Hepatocyte (in vitro differentiated cells): Measurements from ENCODE around the gene GLS2. TPM values are rescaled to one million over a fixed set of nuclear protein-coding genes. Genes with fewer than 3 reads are reported as not detected.

Experiments
- DNase-seq: peaks from one replicate; pipeline ENCODE4 v3.0.0-alpha.2; 2016; ENCODE audit warnings: low spot score
- H2AFZ ChIP-seq: fragments of 200-600 bp; sonication (generic); 2 replicates; pipeline ENCODE4 v1.6.0; 2016; ENCODE audit warnings: antibody characterized with exemption, mild to moderate bottlenecking
- H3K27ac ChIP-seq: fragments of 200-600 bp; sonication (generic); 2 replicates; pipeline ENCODE4 v1.5.1; 2016; ENCODE audit warnings: mild to moderate bottlenecking
- H3K27me3 ChIP-seq: fragments of 200-600 bp; sonication (generic); 2 replicates; pipeline ENCODE4 v1.6.1; 2016
- H3K36me3 ChIP-seq: fragments of 200-600 bp; sonication (generic); replicated peaks from 2 replicates; pipeline ENCODE4 v1.5.1; 2016; ENCODE audit warnings: low read depth; ENCODE audit not compliant: insufficient read depth
- H3K4me1 ChIP-seq: fragments of 200-600 bp; sonication (generic); 2 replicates; pipeline ENCODE4 v1.5.1; 2016; ENCODE audit warnings: mild to moderate bottlenecking, moderate library complexity; ENCODE audit not compliant: insufficient read depth
- H3K4me2 ChIP-seq: fragments of 200-600 bp; sonication (generic); 2 replicates; pipeline ENCODE4 v1.6.0; 2016
- H3K4me3 ChIP-seq: fragments of 200-600 bp; sonication (generic); 2 replicates; pipeline ENCODE4 v1.5.1; 2016; ENCODE audit warnings: mild to moderate bottlenecking
- H3K79me2 ChIP-seq: fragments of 200-600 bp; sonication (generic); 2 replicates; pipeline ENCODE4 v1.6.0; 2017; ENCODE audit warnings: mild to moderate bottlenecking
- H3K9me2 ChIP-seq: fragments of 200-600 bp; sonication (generic); replicated peaks from 2 replicates; pipeline ENCODE4 v1.6.0; 2017; ENCODE audit warnings: mild to moderate bottlenecking; ENCODE audit not compliant: insufficient read depth
- H3K9me3 ChIP-seq: fragments of 200-600 bp; sonication (generic); 2 replicates; pipeline ENCODE4 v1.5.1; 2016; ENCODE audit warnings: low read depth, mild to moderate bottlenecking
- H4K20me1 ChIP-seq: fragments of 200-600 bp; sonication (generic); 2 replicates; pipeline ENCODE4 v1.6.0; 2016; ENCODE audit warnings: mild to moderate bottlenecking; ENCODE audit not compliant: insufficient read depth, poor library complexity, severe bottlenecking
- CTCF ChIP-seq: fragments of 200-600 bp; sonication (generic); IDR thresholded peaks from 2 replicates; pipeline ENCODE4 v1.5.1; 2016; ENCODE audit warnings: antibody characterized with exemption, mild to moderate bottlenecking; ENCODE audit not compliant: poor library complexity
- EZH2 ChIP-seq: fragments of 200-600 bp; sonication (generic); IDR thresholded peaks from 2 replicates; pipeline ENCODE4 v1.6.1; 2016; ENCODE audit warnings: antibody characterized with exemption, mild to moderate bottlenecking, borderline replicate concordance
- EZH2phosphoT487 ChIP-seq: fragments of 200-600 bp; sonication (generic); IDR thresholded peaks from one replicate; pipeline ENCODE4 v1.6.1; 2018; ENCODE audit warnings: antibody characterized with exemption, mild to moderate bottlenecking, low read depth, moderate library complexity; ENCODE audit not compliant: unreplicated experiment, severe bottlenecking
- WGBS: methylation state at CpG from one replicate; pipeline ENCODE4 v1.1.6; 2016; ENCODE audit warnings: low lambda C conversion rate; ENCODE audit errors: missing lambda C conversion rate; 5-methylcytosine and 5-hydroxymethylcytosine counted together
- polyA plus RNA-seq: library from polyadenylated mRNA; unstranded; fragments of >200 nt; fragmentation: Nextera tagmentation; extraction: Ambion mirVana; gene quantifications from 2 replicates; pipeline ENCODE4 v1.2.1, GENCODE V29; 2016
- total RNA-seq: library from RNA; depleted of rRNA; stranded (reverse); fragments of >200 nt; gene quantifications from 2 replicates; pipeline ENCODE4 v1.2.3, GENCODE V29; 2014

GLS2 gene
- total and polyA plus RNA-seq, 2 experiments from 2014 or later = 3.5 to 6.4 TPM

- DNase-seq = no peak
- TF ChIP-seq CTCF (no peak), EZH2phosphoT487 (no peak), EZH2 (no peak)
- H4K20me1 ChIP-seq = no peaks in the 10 kb centered on the region
- no peaks in the 10 kb centered on the region for H3K79me2 ChIP-seq
- H3K4me3 ChIP-seq = no peak within 1 kb of the TSS
- peaks cover 6% of the 10 kb centered on the region for H3K4me1 ChIP-seq
- no peaks in the 10 kb centered on the region for H3K27me3 ChIP-seq
- no peaks in the 10 kb centered on the region for H3K9me3 ChIP-seq
- no peaks in the 10 kb centered on the region for H3K36me3 ChIP-seq
- H3K9me2 ChIP-seq = no peaks in the 10 kb centered on the region
- H3K27ac ChIP-seq = no peak within 1 kb of the TSS
- H2AFZ ChIP-seq = no peak within 1 kb of the TSS
- WGBS = 84% methylated on average over 5 of the region's 5 CpGs
- H3K4me2 ChIP-seq = no peak within 1 kb of the TSS
Measured at GRCh38 chr12:56454557-56454956, 33.4 kb downstream of the GLS2 start, which contains the start of gene MIP. Gene MIP, minus strand, starts transcription at chr12:56454657. Its CDS starts 44 bp downstream, at chr12:56454613.

GRCh38 chr12:56451147-56451546, 36.8 kb downstream of the GLS2 start:
- Histone ChIP-seq H3K4me2 (no peak overlapping the region), H3K27ac (no peak overlapping the region), H3K36me3 (no peaks in the 10 kb centered on the region), H3K27me3 (no peaks in the 10 kb centered on the region), H3K9me2 (no peaks in the 10 kb centered on the region), H4K20me1 (no peaks in the 10 kb centered on the region), H2AFZ (no peak overlapping the region), H3K9me3 (no peaks in the 10 kb centered on the region), H3K4me1 (peaks cover 6% of the 10 kb centered on the region), H3K4me3 (no peak overlapping the region), H3K79me2 (peaks cover 11% of the 10 kb centered on the region)
- WGBS = 91% methylated on average over 5 of the region's 5 CpGs
- TF ChIP-seq CTCF (no peak), EZH2phosphoT487 (no peak), EZH2 (no peak)
- no peak for DNase-seq

GRCh38 chr12:56450241-56450640, 37.7 kb downstream of the GLS2 start:
- Histone ChIP-seq H3K27ac (peak overlapping the region; percentile 88), H4K20me1 (no peaks in the 10 kb centered on the region), H3K9me3 (no peaks in the 10 kb centered on the region), H3K9me2 (no peaks in the 10 kb centered on the region), H3K4me3 (no peak overlapping the region), H3K27me3 (no peaks in the 10 kb centered on the region), H3K79me2 (peaks cover 11% of the 10 kb centered on the region), H3K4me1 (peaks cover 6% of the 10 kb centered on the region), H3K4me2 (peak overlapping the region; percentile 73), H2AFZ (peak overlapping the region; percentile 88), H3K36me3 (no peaks in the 10 kb centered on the region)
- 59% methylated on average over 3 of the region's 3 CpGs for WGBS
- TF ChIP-seq CTCF = no peak
- DNase-seq = no peak

GRCh38 chr12:56449622-56449984, 38.4 kb downstream of the GLS2 start:
- Histone ChIP-seq H3K36me3 (no peaks in the 10 kb centered on the region), H3K4me2 (peak overlapping the region; percentile 73), H3K4me3 (peak overlapping the region; percentile 62), H3K27ac (peak overlapping the region; percentile 88), H4K20me1 (no peaks in the 10 kb centered on the region), H3K9me3 (no peaks in the 10 kb centered on the region), H3K4me1 (peaks cover 6% of the 10 kb centered on the region), H3K9me2 (no peaks in the 10 kb centered on the region), H2AFZ (peak overlapping the region; percentile 88), H3K79me2 (peaks cover 11% of the 10 kb centered on the region), H3K27me3 (no peaks in the 10 kb centered on the region)
- no peak for TF ChIP-seq EZH2phosphoT487
- no peak for TF ChIP-seq EZH2
- TF ChIP-seq CTCF = no peak
- WGBS = 34% methylated on average over 5 of the region's 5 CpGs
- no peak for DNase-seq
